HCT116 (cell line): Measurements from ENCODE around the gene CCL27. TPM values are rescaled to one million over a fixed set of nuclear protein-coding genes. Genes with fewer than 3 reads are reported as not detected.

Experiments
- ATAC-seq: fragments of 200-7000 bp; cut with Tn5 transposase; 2 replicates; pipeline ENCODE4 v1.9.1; 2020; ENCODE audit warnings: mild to moderate bottlenecking, moderate library complexity
- BruUV-seq: library from RNA; stranded (reverse); fragments of 400-500 nt; replicated peaks from 2 replicates; lab custom pipeline; 2021; lab: Mats Ljungman, UMichigan
- CTCF ChIA-PET: fragments of 300-600 bp; sonication (Branson Sonifier 250); formaldehyde crosslinking; loops from one replicate; lab custom pipeline; 2021; ENCODE audit warnings: antibody characterized with exemption; lab: Charles Lee
- POLR2A ChIA-PET: fragments of 300-600, 350-600 bp; sonication (Branson Sonifier 250); formaldehyde crosslinking; loops from one replicate; lab custom pipeline; 2021; ENCODE audit warnings: antibody characterized with exemption; lab: Charles Lee
- RAD21 ChIA-PET, 2 experiments: fragments of 300-600 bp; sonication (Branson Sonifier 250); formaldehyde crosslinking; loops; one replicate each; lab custom pipeline; 2023; ENCODE audit warnings: low total read pairs in 2 of 2; ENCODE audit not compliant: uncharacterized antibody in 2 of 2, unreplicated experiment in 2 of 2, low non-redundant PET in 1 of 2; lab: Charles Lee
- DNase-seq: peaks from one replicate; pipeline ENCODE4 v3.0.0-alpha.2; 2010; ENCODE audit warnings: low read depth, low spot score
- H2AFZ ChIP-seq: fragments of 200-600 bp; shearing (Covaris generic), sonication (generic); 2 replicates; pipeline ENCODE4 v1.6.1; 2017; ENCODE audit warnings: low read depth, mixed run types, mixed read lengths, antibody characterized with exemption, low read length; ENCODE audit not compliant: poor library complexity, severe bottlenecking
- H3K27ac ChIP-seq: 2 replicates; pipeline ENCODE4 v1.5.1; 2012; ENCODE audit warnings: low read depth, low read length
- H3K27me3 ChIP-seq: fragments of 200-600 bp; sonication (generic); 2 replicates; pipeline ENCODE4 v1.6.1; 2016; ENCODE audit warnings: mixed run types, low read length, mixed read lengths; ENCODE audit not compliant: insufficient read depth
- H3K36me3 ChIP-seq, 2 experiments: fragments of 200-500 bp in 1 of 2; fragments of 200-600 bp in 1 of 2; sonication (Bioruptor generic) in 1 of 2; sonication (generic) in 1 of 2; 2 replicates each; pipeline versions ENCODE4 v1.5.1 to v1.6.1; 2014 to 2016; ENCODE audit warnings: low read length in 2 of 2, inconsistent platforms in 1 of 2, mixed read lengths in 1 of 2, mixed run types in 1 of 2; ENCODE audit not compliant: insufficient read depth in 2 of 2, control insufficient read depth in 1 of 2
- H3K4me1 ChIP-seq, 2 experiments: fragments of 200-600 bp in 1 of 2; sonication (generic) in 1 of 2; 2 replicates each; pipeline versions ENCODE4 v1.5.1 to v1.6.1; 2012 to 2017; ENCODE audit warnings: low read length in 2 of 2, inconsistent platforms in 1 of 2, mild to moderate bottlenecking in 1 of 2, mixed read lengths in 1 of 2, mixed run types in 1 of 2, moderate library complexity in 1 of 2; ENCODE audit not compliant: insufficient read depth in 2 of 2, control insufficient read depth in 1 of 2
- H3K4me2 ChIP-seq: fragments of 200-600 bp; sonication (generic); 2 replicates; pipeline ENCODE4 v1.6.1; 2017; ENCODE audit warnings: mixed run types, low read length, mixed read lengths
- H3K4me3 ChIP-seq, 2 experiments: fragments of 200-600 bp in 1 of 2; sonication (generic) in 1 of 2; replicated peaks in 1 of 2; 2 replicates each; pipeline ENCODE4 v1.5.1; 2011 to 2016; ENCODE audit warnings: low read length in 2 of 2, control low read depth in 1 of 2, low read depth in 1 of 2, mild to moderate bottlenecking in 1 of 2, mixed read lengths in 1 of 2, mixed run types in 1 of 2
- H3K79me2 ChIP-seq: fragments of 200-600 bp; sonication (generic); 2 replicates; pipeline ENCODE4 v1.6.1; 2017; ENCODE audit warnings: mild to moderate bottlenecking, mixed run types, low read length, moderate library complexity, mixed read lengths; ENCODE audit not compliant: insufficient read depth
- H3K9ac ChIP-seq: fragments of 200-600 bp; sonication (generic); 2 replicates; pipeline ENCODE4 v1.6.1; 2016; ENCODE audit warnings: low read length, mixed read lengths
- H3K9me2 ChIP-seq: fragments of 200-600 bp; sonication (generic), shearing (Covaris generic); 2 replicates; pipeline ENCODE4 v1.6.1; 2017; ENCODE audit warnings: mixed run types, mild to moderate bottlenecking, moderate library complexity; ENCODE audit not compliant: insufficient read depth
- H3K9me3 ChIP-seq, 2 experiments: fragments of 200-500 bp in 1 of 2; fragments of 200-600 bp in 1 of 2; sonication (Bioruptor generic) in 1 of 2; sonication (generic) in 1 of 2; 2 replicates each; pipeline ENCODE4 v1.6.1; 2014 to 2017; ENCODE audit warnings: low read length in 2 of 2, mixed read lengths in 2 of 2, inconsistent platforms in 1 of 2, low read depth in 1 of 2, mild to moderate bottlenecking in 1 of 2, mixed run types in 1 of 2, moderate library complexity in 1 of 2; ENCODE audit not compliant: control insufficient read depth in 1 of 2, insufficient read depth in 1 of 2
- H4K20me1 ChIP-seq: fragments of 200-600 bp; sonication (generic), shearing (Covaris generic); 2 replicates; pipeline ENCODE4 v1.6.1; 2017; ENCODE audit warnings: mixed run types, mild to moderate bottlenecking, moderate library complexity; ENCODE audit not compliant: insufficient read depth
- CEBPB ChIP-seq: IDR thresholded peaks from 2 replicates; pipeline ENCODE4 v1.6.1; 2012; ENCODE audit warnings: low read depth
- EGR1 ChIP-seq: IDR thresholded peaks from 2 replicates; pipeline ENCODE4 v1.6.1; 2012; ENCODE audit warnings: low read depth
- FOSL1 ChIP-seq: IDR thresholded peaks from 2 replicates; pipeline ENCODE4 v1.6.1; 2012; ENCODE audit warnings: low read depth
- JUND ChIP-seq: IDR thresholded peaks from 2 replicates; pipeline ENCODE4 v1.6.1; 2012
- POLR2A ChIP-seq: IDR thresholded peaks from 2 replicates; pipeline ENCODE4 v1.7.0; 2011; ENCODE audit warnings: borderline replicate concordance; ENCODE audit not compliant: insufficient read depth, insufficient read length; ENCODE audit errors: extremely low read depth
- TCF7L2 ChIP-seq: IDR thresholded peaks from 2 replicates; pipeline ENCODE4 v1.7.0; 2011; ENCODE audit warnings: borderline replicate concordance, inconsistent platforms; ENCODE audit not compliant: insufficient read depth, insufficient read length; ENCODE audit errors: extremely low read depth
- YY1 ChIP-seq: IDR thresholded peaks from 2 replicates; pipeline ENCODE4 v1.6.1; 2011; ENCODE audit warnings: low read length, low read depth, moderate library complexity, mild to moderate bottlenecking; ENCODE audit not compliant: insufficient replicate concordance; ENCODE audit errors: extremely low read depth
- intact Hi-C: fragments of 100-400 bp; cut with micrococcal nuclease; formaldehyde crosslinking; loops from 2 replicates; pipeline ENCODE4 v1.10.0; 2022
- total RNA-seq: library from RNA; stranded (reverse); gene quantifications from one replicate; pipeline ENCODE4 v1.2.1, GENCODE V29; 2021; ENCODE audit not compliant: unreplicated experiment
- TF ChIP-seq, protein P1 (sequence below), 3 experiments: fragments of 200-600 bp in 1 of 3; sonication (generic) in 1 of 3; IDR thresholded peaks in 2 of 3; conservative IDR thresholded peaks in 1 of 3; 2 replicates each; pipeline ENCODE4 v1.5.1; 2012 to 2017; ENCODE audit warnings: low read depth in 2 of 3, low read length in 2 of 3, antibody characterized with exemption in 1 of 3, borderline replicate concordance in 1 of 3, control low read depth in 1 of 3, mild to moderate bottlenecking in 1 of 3, mixed read lengths in 1 of 3, mixed run types in 1 of 3, moderate library complexity in 1 of 3; ENCODE audit not compliant: insufficient read depth in 1 of 3
- TF ChIP-seq, protein P2 (sequence below): IDR thresholded peaks from 2 replicates; pipeline ENCODE4 v1.6.1; 2012

Gene CCL27
- total RNA-seq, 1 experiment from 2014 or later: 1.0 TPM

DNA sequence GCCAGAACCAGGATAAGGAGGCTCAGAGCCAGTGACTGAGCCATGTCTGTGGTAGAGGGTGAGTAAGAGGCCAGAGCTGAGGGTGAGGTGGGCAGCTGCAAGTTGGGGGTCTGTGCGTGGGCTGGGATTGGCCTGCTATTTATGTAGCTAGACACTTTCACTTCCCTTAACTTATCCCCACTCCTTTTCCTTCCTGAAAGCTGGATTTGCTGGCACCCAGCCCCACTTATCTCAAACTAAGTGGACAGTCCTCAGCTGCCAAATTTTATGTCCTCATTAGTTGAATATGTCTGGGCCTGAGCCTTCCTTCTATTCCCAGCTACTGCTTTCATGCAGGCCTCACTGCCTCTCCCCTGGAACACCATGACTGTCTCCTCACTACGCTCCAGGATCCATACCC is 47.6 kb upstream of the CCL27 start, which contains the start of gene CCL21 (continued):
- TF ChIP-seq YY1: no peak
- TF ChIP-seq JUND: no peak
- TF ChIP-seq CEBPB: no peak
- no peak for TF ChIP-seq EGR1
- TF ChIP-seq POLR2A: no peak
- TF ChIP-seq, protein P1, sequence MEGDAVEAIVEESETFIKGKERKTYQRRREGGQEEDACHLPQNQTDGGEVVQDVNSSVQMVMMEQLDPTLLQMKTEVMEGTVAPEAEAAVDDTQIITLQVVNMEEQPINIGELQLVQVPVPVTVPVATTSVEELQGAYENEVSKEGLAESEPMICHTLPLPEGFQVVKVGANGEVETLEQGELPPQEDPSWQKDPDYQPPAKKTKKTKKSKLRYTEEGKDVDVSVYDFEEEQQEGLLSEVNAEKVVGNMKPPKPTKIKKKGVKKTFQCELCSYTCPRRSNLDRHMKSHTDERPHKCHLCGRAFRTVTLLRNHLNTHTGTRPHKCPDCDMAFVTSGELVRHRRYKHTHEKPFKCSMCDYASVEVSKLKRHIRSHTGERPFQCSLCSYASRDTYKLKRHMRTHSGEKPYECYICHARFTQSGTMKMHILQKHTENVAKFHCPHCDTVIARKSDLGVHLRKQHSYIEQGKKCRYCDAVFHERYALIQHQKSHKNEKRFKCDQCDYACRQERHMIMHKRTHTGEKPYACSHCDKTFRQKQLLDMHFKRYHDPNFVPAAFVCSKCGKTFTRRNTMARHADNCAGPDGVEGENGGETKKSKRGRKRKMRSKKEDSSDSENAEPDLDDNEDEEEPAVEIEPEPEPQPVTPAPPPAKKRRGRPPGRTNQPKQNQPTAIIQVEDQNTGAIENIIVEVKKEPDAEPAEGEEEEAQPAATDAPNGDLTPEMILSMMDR (IDR thresholded peaks at IDR 0.05 in 2 of 3, conservative IDR thresholded peaks at IDR 0.05 in 1 of 3; ENCODE audit: borderline replicate concordance in 1 of 3, insufficient read depth in 1 of 3, low read depth in 2 of 3, low read length in 2 of 3): no peak
- no peak for TF ChIP-seq FOSL1
- TF ChIP-seq, all 23 proteins: peak for 0

- ATAC-seq: no peak
- DNase-seq: no peak
Measured at GRCh38 chr9:34709196-34709978, 46.9 kb upstream of the CCL27 start.

More at GRCh38 chr9:34709196-34709978, 46.9 kb upstream of the CCL27 start:
- Histone ChIP-seq H3K9me3 (no peaks in the 10 kb centered on the region), H3K4me2 (no peak overlapping the region), H2AFZ (no peak overlapping the region), H3K27me3 (peaks cover 18% of the 10 kb centered on the region), H3K4me1 (no peaks in the 10 kb centered on the region), H3K9ac (no peak overlapping the region), H3K27ac (no peak overlapping the region), H3K9me2 (no peaks in the 10 kb centered on the region), H4K20me1 (no peaks in the 10 kb centered on the region), H3K4me3 (no peak overlapping the region), H3K36me3 (no peaks in the 10 kb centered on the region), H3K79me2 (no peaks in the 10 kb centered on the region)
- TF ChIP-seq YY1 (no peak), TCF7L2 (no peak)
- TF ChIP-seq, protein P2, sequence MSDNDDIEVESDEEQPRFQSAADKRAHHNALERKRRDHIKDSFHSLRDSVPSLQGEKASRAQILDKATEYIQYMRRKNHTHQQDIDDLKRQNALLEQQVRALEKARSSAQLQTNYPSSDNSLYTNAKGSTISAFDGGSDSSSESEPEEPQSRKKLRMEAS: no peak
- POLR2A ChIA-PET: interaction anchor here (0.7 kb wide), 1 partner anchor 894 kb away, joined by 3 read pairs; no protein-coding TSS in a partner anchor
- CTCF ChIA-PET: interaction anchor here (0.9 kb wide), 1 partner anchor 8 kb away, joined by 3 read pairs; no protein-coding TSS in a partner anchor
- intact Hi-C loops: no loop called here
- RAD21 ChIA-PET: no interaction called here
- BruUV-seq: no TSS peak
